ENCODE measurements around the gene CHD1L. TPM values are rescaled to one million over a fixed set of nuclear protein-coding genes. Genes with fewer than 3 reads are reported as not detected.
A peak's percentile ranks its signal among the peaks of the same experiment; 100 is the strongest.

The CHD1L gene
- total RNA-seq, 1 experiment from 2014 or later = 81.5 TPM

GRCh38 chr1:147281950-147282349 is 39.5 kb downstream of the CHD1L start:
- Mint-ChIP-seq H3K27me3 (ENCODE audit: insufficient read depth, unreplicated experiment) (no peaks in the 10 kb centered on the region), H3K36me3 (ENCODE audit: insufficient read depth, unreplicated experiment) (peaks cover 35% of the 10 kb centered on the region), H3K27ac (ENCODE audit: low read depth, unreplicated experiment) (no peak overlapping the region), H3K9me3 (ENCODE audit: unreplicated experiment) (no peaks in the 10 kb centered on the region), H3K4me1 (ENCODE audit: insufficient read depth, unreplicated experiment) (no peaks in the 10 kb centered on the region), H3K4me3 (ENCODE audit: unreplicated experiment) (no peak overlapping the region)
- ChIA-PET POLR2A (interaction anchor here (1.7 kb wide), 1 partner anchor 39 kb away, joined by 4 read pairs; no protein-coding TSS in a partner anchor), CTCF (interaction anchor here (0.7 to 2.1 kb wide), 5 partner anchors 9 to 187 kb away, joined by 3 to 10 read pairs (median 4); no protein-coding TSS in a partner anchor)
- no TSS peak for BruUV-seq (replicated peaks)
- intact Hi-C loops (cut with micrococcal nuclease) = no loop called here
- TF ChIP-seq CTCF (IDR thresholded peaks at IDR 0.05; ENCODE audit: unreplicated experiment) = no peak
- no peak for DNase-seq (ENCODE audit: unreplicated experiment)

GRCh38 chr1:147283011-147283410 is 40.5 kb downstream of the CHD1L start:
- Mint-ChIP-seq H3K27me3 (ENCODE audit: insufficient read depth, unreplicated experiment) (no peaks in the 10 kb centered on the region), H3K36me3 (ENCODE audit: insufficient read depth, unreplicated experiment) (peaks cover 40% of the 10 kb centered on the region), H3K4me3 (ENCODE audit: unreplicated experiment) (no peak overlapping the region)

GRCh38 chr1:147287133-147287865 is 44.8 kb downstream of the CHD1L start:
- no peak overlapping the region for H3K27ac Mint-ChIP-seq (ENCODE audit: low read depth, unreplicated experiment)
- no TSS peak for BruUV-seq (replicated peaks)
- ChIA-PET CTCF (interaction anchor here (1.7 to 3.2 kb wide), 4 partner anchors 12 to 103 kb away, joined by 4 to 22 read pairs (median 10); no protein-coding TSS in a partner anchor), POLR2A (interaction anchor here (1.5 to 1.8 kb wide), 2 partner anchors 12 to 13 kb away, joined by 4 to 5 read pairs; no protein-coding TSS in a partner anchor)
- H3K4me3 Mint-ChIP-seq (ENCODE audit: unreplicated experiment) = no peak overlapping the region
- H3K4me1 Mint-ChIP-seq (ENCODE audit: insufficient read depth, unreplicated experiment) = peaks cover 5% of the 10 kb centered on the region
- no peaks in the 10 kb centered on the region for H3K27me3 Mint-ChIP-seq (ENCODE audit: insufficient read depth, unreplicated experiment)
- intact Hi-C loops (cut with micrococcal nuclease) = no loop called here
- peaks cover 83% of the 10 kb centered on the region for H3K36me3 Mint-ChIP-seq (ENCODE audit: insufficient read depth, unreplicated experiment)
- peak; percentile 38 for DNase-seq (ENCODE audit: unreplicated experiment)
- no peaks in the 10 kb centered on the region for H3K9me3 Mint-ChIP-seq (ENCODE audit: unreplicated experiment)
- no peak for TF ChIP-seq CTCF (IDR thresholded peaks at IDR 0.05; ENCODE audit: unreplicated experiment)

More at GRCh38 chr1:147283011-147283410, 40.5 kb downstream of the CHD1L start:
- Mint-ChIP-seq H3K9me3 (ENCODE audit: unreplicated experiment) (no peaks in the 10 kb centered on the region), H3K27ac (ENCODE audit: low read depth, unreplicated experiment) (no peak overlapping the region), H3K4me1 (ENCODE audit: insufficient read depth, unreplicated experiment) (peaks cover 5% of the 10 kb centered on the region)
- DNase-seq (ENCODE audit: unreplicated experiment) = no peak
- TF ChIP-seq CTCF (IDR thresholded peaks at IDR 0.05; ENCODE audit: unreplicated experiment) = no peak
- intact Hi-C loops (cut with micrococcal nuclease) = no loop called here
- no TSS peak for BruUV-seq (replicated peaks)
- CTCF ChIA-PET = interaction anchor here (2.1 kb wide), 1 partner anchor 10 kb away, joined by 10 read pairs; no protein-coding TSS in a partner anchor
- POLR2A ChIA-PET = interaction anchor here (1.7 kb wide), 1 partner anchor 40 kb away, joined by 4 read pairs; no protein-coding TSS in a partner anchor

DNA sequence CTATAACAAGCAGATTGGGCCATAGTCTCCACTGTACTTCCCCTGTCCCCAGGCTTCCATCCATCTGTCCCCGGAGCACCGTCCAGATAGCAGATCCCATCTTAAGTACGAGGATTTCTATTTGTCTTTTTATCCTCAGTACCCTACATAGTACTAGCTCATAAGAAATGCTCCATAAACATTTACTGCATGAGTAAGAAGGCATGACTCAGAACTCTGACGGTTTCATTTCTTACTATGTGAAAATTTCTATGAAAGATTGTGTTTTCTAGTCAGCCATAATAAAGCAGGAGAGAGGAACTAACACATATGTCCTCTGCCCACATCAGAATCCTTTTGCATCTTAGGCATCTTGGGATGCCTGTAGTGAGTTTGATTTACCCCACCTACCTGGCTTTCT is 49.5 kb downstream of the CHD1L start:
- peak overlapping the region; percentile 53 for H3K27ac Mint-ChIP-seq (ENCODE audit: low read depth, unreplicated experiment)
- H3K27me3 Mint-ChIP-seq (ENCODE audit: insufficient read depth, unreplicated experiment) = no peaks in the 10 kb centered on the region
- CTCF ChIA-PET = interaction anchor here (2.3 kb wide), 1 partner anchor 18 kb away, joined by 6 read pairs; no protein-coding TSS in a partner anchor
- POLR2A ChIA-PET = no interaction called here
- BruUV-seq (replicated peaks) = no TSS peak
- peaks cover 11% of the 10 kb centered on the region for H3K9me3 Mint-ChIP-seq (ENCODE audit: unreplicated experiment)
- H3K4me1 Mint-ChIP-seq (ENCODE audit: insufficient read depth, unreplicated experiment) = peaks cover 5% of the 10 kb centered on the region
- H3K4me3 Mint-ChIP-seq (ENCODE audit: unreplicated experiment) = no peak overlapping the region
- peak; percentile 55 for DNase-seq (ENCODE audit: unreplicated experiment)
- peaks cover 95% of the 10 kb centered on the region for H3K36me3 Mint-ChIP-seq (ENCODE audit: insufficient read depth, unreplicated experiment)
- intact Hi-C loops (cut with micrococcal nuclease) = no loop called here
- TF ChIP-seq CTCF (IDR thresholded peaks at IDR 0.05; ENCODE audit: unreplicated experiment) = no peak

All from MCF 10A (cell line).